ENCODE data around the gene TXNDC5.

GRCh38 chr6:7919871-7920270 is 9.3 kb upstream of the TXNDC5 start:
- TF ChIP-seq CTCF (conservative IDR thresholded peaks at IDR 0.05), result no peak
- no peak for TF ChIP-seq ZFX (IDR thresholded peaks at IDR 0.05)

Measured in C4-2B (cell line).